K562 (cell line): Measurements from ENCODE around the gene EP300. TPM values are rescaled to one million over a fixed set of nuclear protein-coding genes. Genes with fewer than 3 reads are reported as not detected.

ENCODE experiments used
- REST ChIP-seq, 2 experiments: fragments of 450-650 bp; formaldehyde crosslinking in 1 of 2; IDR thresholded peaks; 2 replicates each; pipeline versions ENCODE4 v1.4.0 to v1.6.1; 2014 to 2020; ENCODE audit warnings: mild to moderate bottlenecking in 2 of 2, borderline replicate concordance in 1 of 2, low read depth in 1 of 2
- ZNF133 ChIP-seq: fragments of 250-450 bp; sonication (Bioruptor Pico); IDR thresholded peaks from 2 replicates; pipeline ENCODE4 v1.4.0; 2020; ENCODE audit warnings: mild to moderate bottlenecking
- ZNF707 ChIP-seq: fragments of 250-450 bp; sonication (Bioruptor Pico); conservative IDR thresholded peaks from 2 replicates; pipeline ENCODE4 v1.8.0; 2022; ENCODE audit warnings: inconsistent platforms, mild to moderate bottlenecking, moderate library complexity
- polyA plus RNA-seq, 8 experiments: library from polyadenylated mRNA; depleted of rRNA in 4 of 8; stranded (reverse) in 5 of 8; unstranded in 3 of 8; fragments of >200 nt; fragmentation: Nextera tagmentation in 2 of 8; fragmentation: Illumina TruSeq in 1 of 8; extraction: Ambion mirVana in 2 of 8; extraction: Trizol in 1 of 8; gene quantifications; 2 replicates each; pipeline versions ENCODE4 v1.2.1 to v1.2.3, GENCODE V29; 2011 to 2014; ENCODE audit warnings: inconsistent platforms in 1 of 8, missing spikeins in 1 of 8
- total RNA-seq, 7 experiments: library from RNA; depleted of rRNA in 6 of 7; stranded (reverse); fragments of >200 nt in 6 of 7; fragmentation: Illumina TruSeq in 2 of 7; extraction: Trizol in 2 of 7; gene quantifications; 2 replicates each; pipeline versions ENCODE4 v1.2.1 to v1.2.3, GENCODE V29; 2011 to 2021; ENCODE audit warnings: low replicate concordance in 1 of 7

Gene EP300
- total and polyA plus RNA-seq, 9 of the 15 experiments (the other 6 are each of a cell fraction or from before 2014, with no cell fraction given), result 2.2 to 28.6 (median 10.9) TPM

DNA sequence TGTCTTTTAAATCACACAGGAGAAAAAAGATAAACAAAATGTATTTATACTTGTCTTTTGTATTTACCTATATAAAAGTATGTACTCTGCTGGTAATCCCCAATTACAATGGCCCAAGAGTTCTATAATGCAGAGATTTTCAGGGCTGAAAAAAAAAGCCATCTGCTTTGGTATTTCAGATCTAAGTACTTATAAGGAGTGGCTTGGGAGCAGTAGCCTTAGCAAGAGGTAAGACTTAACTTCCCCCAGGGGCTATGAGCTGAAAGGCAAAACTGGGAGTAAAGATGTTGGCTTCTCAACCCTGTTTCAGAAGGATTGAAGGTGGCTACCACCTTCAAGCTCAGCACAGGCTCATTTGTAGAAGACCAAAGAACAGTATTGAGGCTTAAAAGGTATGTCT lies 35.3 kb upstream of the EP300 start (continued):
- TF ChIP-seq REST (IDR thresholded peaks at IDR 0.05; ENCODE audit: borderline replicate concordance), result no peak
- TF ChIP-seq REST (CRISPR knock-in tag; IDR thresholded peaks at IDR 0.05; ENCODE audit: low read depth), result no peak
- TF ChIP-seq ZNF133 (CRISPR knock-in tag), result no peak
- no peak for TF ChIP-seq ZNF707 (CRISPR knock-in tag)
